ENCODE measurements around the gene FGF8. TPM values are rescaled to one million over a fixed set of nuclear protein-coding genes. Genes with fewer than 3 reads are reported as not detected.

The FGF8 gene
- total RNA-seq, 1 donor from 2014 or later: 0.82 TPM

GRCh38 chr10:101781655-101781983 is 5.7 kb upstream of the FGF8 start:
- Mint-ChIP-seq H3K4me1 (peaks cover 46% of the 10 kb centered on the region), H3K27ac (ENCODE audit: unreplicated experiment) (no peak overlapping the region), H3K27me3 (ENCODE audit: low read depth) (peaks cover 50% of the 10 kb centered on the region), H3K36me3 (ENCODE audit: low read depth) (peaks cover 9% of the 10 kb centered on the region), H3K9me3 (no peaks in the 10 kb centered on the region), H3K4me3 (peak overlapping the region; percentile 97)
- TF ChIP-seq, protein P1, sequence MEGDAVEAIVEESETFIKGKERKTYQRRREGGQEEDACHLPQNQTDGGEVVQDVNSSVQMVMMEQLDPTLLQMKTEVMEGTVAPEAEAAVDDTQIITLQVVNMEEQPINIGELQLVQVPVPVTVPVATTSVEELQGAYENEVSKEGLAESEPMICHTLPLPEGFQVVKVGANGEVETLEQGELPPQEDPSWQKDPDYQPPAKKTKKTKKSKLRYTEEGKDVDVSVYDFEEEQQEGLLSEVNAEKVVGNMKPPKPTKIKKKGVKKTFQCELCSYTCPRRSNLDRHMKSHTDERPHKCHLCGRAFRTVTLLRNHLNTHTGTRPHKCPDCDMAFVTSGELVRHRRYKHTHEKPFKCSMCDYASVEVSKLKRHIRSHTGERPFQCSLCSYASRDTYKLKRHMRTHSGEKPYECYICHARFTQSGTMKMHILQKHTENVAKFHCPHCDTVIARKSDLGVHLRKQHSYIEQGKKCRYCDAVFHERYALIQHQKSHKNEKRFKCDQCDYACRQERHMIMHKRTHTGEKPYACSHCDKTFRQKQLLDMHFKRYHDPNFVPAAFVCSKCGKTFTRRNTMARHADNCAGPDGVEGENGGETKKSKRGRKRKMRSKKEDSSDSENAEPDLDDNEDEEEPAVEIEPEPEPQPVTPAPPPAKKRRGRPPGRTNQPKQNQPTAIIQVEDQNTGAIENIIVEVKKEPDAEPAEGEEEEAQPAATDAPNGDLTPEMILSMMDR (conservative IDR thresholded peaks at IDR 0.05): no peak
- DNase-seq (ENCODE audit: low read depth, low spot score): no peak

DNA sequence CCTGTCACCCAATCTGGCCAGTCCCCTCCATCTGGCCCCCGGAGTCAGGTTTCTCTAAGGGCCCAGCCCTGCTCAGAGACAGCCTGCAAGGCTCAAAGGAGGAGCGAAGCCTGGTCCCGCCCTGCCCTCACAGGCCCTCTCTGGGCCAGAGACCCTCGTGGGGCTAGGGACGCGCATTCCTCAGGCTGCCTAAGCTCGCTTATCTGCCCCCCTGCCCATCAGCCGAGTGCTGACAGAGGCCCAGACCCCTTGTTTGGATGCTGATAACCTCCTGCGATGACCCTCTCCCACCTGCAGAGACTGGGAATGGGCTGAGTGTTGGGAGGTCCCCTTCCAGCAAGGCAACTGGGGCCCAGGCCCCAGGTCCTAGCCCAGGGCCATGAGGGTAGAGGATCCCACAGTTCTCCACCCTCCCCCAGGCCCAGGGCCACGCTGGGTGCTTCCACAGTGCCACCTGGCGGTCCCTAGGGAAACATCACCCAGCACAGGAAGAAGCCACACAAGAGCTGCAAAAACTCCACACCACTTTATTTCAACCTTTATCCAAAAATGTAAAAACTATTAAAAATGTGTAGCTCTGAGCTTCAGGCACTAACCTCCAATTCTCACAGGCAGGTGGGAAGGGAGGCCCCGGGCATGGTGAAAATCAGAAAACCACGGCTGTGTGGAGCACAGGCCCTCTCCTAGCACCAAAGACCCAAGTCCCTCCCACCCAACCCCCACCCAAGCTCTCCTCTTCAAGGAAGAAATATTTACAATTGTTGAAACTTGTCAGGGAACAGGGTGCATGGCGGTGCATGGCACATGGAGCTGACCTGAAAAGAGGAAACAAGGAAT is 5.1 kb upstream of the FGF8 start:
- TF ChIP-seq, protein P1 (conservative IDR thresholded peaks at IDR 0.05): peak; percentile 92
- peak overlapping the region; percentile 87 for H3K4me3 Mint-ChIP-seq
- peak; percentile 70 for DNase-seq (ENCODE audit: low read depth, low spot score)
- no peak overlapping the region for H3K27ac Mint-ChIP-seq (ENCODE audit: unreplicated experiment)
- H3K4me1 Mint-ChIP-seq: peaks cover 46% of the 10 kb centered on the region
- H3K9me3 Mint-ChIP-seq: no peaks in the 10 kb centered on the region
- H3K27me3 Mint-ChIP-seq (ENCODE audit: low read depth): peaks cover 52% of the 10 kb centered on the region
- peaks cover 9% of the 10 kb centered on the region for H3K36me3 Mint-ChIP-seq (ENCODE audit: low read depth)

- peaks cover 46% of the 10 kb centered on the region for H3K4me1 Mint-ChIP-seq
Observed at GRCh38 chr10:101780187-101780817, 4.4 kb upstream of the FGF8 start.

DNA sequence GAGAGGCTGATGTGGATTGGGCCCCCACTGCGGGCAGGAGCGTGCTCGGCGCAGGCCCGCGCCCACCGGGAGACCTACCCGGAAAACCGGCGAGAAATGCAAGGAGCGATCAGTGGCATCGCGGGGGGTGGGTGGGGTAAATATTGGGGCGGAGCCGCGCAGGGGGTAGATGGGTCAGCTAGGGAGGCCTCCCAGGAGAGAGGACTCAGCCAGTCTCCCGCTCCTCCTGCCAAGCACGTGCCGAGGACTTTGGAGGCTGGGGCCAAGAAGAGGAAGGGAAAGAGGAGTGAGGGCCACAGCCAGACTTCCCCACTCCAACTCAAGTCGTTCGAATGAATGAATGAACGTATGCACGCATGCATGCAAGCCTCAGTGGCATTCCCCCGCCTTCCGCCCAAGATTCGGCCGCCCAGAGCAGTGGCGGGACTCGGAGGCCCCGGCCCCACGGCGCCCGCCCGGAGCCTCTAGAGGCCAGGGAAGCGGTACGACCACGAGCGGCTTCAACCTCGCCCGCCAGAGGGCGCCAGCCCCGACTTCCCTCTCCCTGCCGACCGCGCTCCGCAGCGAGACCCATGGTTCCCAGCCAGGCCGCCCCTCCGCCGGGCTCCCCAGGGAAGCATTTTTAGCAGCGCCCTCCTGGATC is 3.8 kb upstream of the FGF8 start:
- peak overlapping the region; percentile 89 for H3K4me3 Mint-ChIP-seq
- no peak overlapping the region for H3K27ac Mint-ChIP-seq (ENCODE audit: unreplicated experiment)
- DNase-seq (ENCODE audit: low read depth, low spot score): peak; percentile 96
- no peaks in the 10 kb centered on the region for H3K9me3 Mint-ChIP-seq
- H3K36me3 Mint-ChIP-seq (ENCODE audit: low read depth): peaks cover 9% of the 10 kb centered on the region
- peaks cover 61% of the 10 kb centered on the region for H3K27me3 Mint-ChIP-seq (ENCODE audit: low read depth)
- peaks cover 44% of the 10 kb centered on the region for H3K4me1 Mint-ChIP-seq
- TF ChIP-seq, protein P1 (conservative IDR thresholded peaks at IDR 0.05): peak; percentile 90

More at GRCh38 chr10:101780187-101780817, 4.4 kb upstream of the FGF8 start:
- Mint-ChIP-seq H3K27ac (ENCODE audit: unreplicated experiment) (no peak overlapping the region), H3K27me3 (ENCODE audit: low read depth) (peaks cover 55% of the 10 kb centered on the region), H3K36me3 (ENCODE audit: low read depth) (peaks cover 9% of the 10 kb centered on the region), H3K4me3 (peak overlapping the region; percentile 87), H3K9me3 (no peaks in the 10 kb centered on the region)
- TF ChIP-seq, protein P1 (conservative IDR thresholded peaks at IDR 0.05): no peak
- DNase-seq (ENCODE audit: low read depth, low spot score): no peak

DNA sequence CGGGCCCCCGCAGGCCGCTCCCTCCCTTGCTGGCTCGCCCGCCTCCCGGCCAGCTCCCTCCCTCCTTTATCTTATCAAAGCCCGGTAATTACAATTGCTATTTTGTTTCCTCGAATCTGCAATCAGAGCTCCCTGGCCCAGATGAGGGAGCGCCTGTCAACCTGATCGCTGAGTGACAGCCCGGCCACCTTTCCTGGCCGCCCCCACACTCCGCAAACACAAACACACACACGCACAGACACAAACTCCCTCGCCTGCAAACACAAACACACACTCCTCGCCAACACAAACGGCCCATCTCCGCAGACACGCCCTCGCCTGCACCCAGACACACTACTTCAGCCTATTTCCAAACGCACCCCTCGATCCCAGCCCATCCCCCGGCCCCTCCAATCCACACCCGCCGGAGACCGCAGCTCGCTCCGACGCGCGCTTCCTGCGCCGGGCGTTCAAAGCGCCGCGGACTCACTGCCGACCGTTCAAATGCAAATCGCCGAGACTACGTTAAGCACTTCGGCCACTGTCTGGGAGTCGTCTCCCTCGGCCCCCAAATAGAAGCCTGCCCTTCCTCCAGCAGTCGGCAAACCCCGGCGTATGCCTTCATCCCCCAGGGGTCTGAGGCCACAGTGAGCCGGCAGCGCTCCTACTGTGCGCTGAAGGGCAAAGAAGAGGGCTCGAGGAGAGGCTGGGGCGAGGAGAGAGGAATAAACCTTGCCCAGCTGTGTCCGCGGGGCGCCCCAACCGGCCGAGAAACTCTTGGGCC is 3.0 kb upstream of the FGF8 start:
- H3K4me1 Mint-ChIP-seq: peaks cover 37% of the 10 kb centered on the region
- H3K9me3 Mint-ChIP-seq: no peaks in the 10 kb centered on the region
- TF ChIP-seq, protein P1 (conservative IDR thresholded peaks at IDR 0.05): no peak
- DNase-seq (ENCODE audit: low read depth, low spot score): peak; percentile 52
- peak overlapping the region; percentile 89 for H3K4me3 Mint-ChIP-seq
- peaks cover 68% of the 10 kb centered on the region for H3K27me3 Mint-ChIP-seq (ENCODE audit: low read depth)
- peaks cover 9% of the 10 kb centered on the region for H3K36me3 Mint-ChIP-seq (ENCODE audit: low read depth)
- H3K27ac Mint-ChIP-seq (ENCODE audit: unreplicated experiment): no peak overlapping the region
